ENCODE results near the gene ANKFY1.

The ANKFY1 gene

DNA sequence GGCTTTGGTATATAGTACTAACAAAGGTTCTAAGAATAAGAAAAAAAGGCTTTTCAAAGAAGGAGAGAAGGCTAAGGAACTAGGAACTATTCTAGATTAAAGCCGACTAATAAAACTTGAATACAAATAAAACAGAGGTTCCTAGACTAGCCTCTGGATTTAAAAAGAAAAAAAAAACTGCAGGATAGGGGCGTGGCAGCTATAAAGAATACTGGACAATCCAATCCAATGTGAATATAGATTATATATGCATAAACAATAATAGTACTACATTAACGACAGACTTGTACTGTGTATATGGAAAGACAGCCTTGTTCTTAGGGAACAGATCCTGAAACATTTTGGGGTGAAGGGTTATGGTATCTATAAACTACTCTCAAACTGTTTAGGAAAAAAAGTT is 23.9 kb upstream of the ANKFY1 start:
- TF ChIP-seq, protein P1, sequence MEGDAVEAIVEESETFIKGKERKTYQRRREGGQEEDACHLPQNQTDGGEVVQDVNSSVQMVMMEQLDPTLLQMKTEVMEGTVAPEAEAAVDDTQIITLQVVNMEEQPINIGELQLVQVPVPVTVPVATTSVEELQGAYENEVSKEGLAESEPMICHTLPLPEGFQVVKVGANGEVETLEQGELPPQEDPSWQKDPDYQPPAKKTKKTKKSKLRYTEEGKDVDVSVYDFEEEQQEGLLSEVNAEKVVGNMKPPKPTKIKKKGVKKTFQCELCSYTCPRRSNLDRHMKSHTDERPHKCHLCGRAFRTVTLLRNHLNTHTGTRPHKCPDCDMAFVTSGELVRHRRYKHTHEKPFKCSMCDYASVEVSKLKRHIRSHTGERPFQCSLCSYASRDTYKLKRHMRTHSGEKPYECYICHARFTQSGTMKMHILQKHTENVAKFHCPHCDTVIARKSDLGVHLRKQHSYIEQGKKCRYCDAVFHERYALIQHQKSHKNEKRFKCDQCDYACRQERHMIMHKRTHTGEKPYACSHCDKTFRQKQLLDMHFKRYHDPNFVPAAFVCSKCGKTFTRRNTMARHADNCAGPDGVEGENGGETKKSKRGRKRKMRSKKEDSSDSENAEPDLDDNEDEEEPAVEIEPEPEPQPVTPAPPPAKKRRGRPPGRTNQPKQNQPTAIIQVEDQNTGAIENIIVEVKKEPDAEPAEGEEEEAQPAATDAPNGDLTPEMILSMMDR (IDR thresholded peaks at IDR 0.05; ENCODE audit: low read depth, low read length), result no peak
- H3K27me3 ChIP-seq (ENCODE audit: insufficient read depth, low read depth, severe bottlenecking), result no peaks in the 10 kb centered on the region
- H3K27ac ChIP-seq, result no peak overlapping the region
- H3K36me3 ChIP-seq, result peaks cover 20% of the 10 kb centered on the region
- no peak overlapping the region for H3K4me3 ChIP-seq (ENCODE audit: low read depth, low read length)
- no peaks in the 10 kb centered on the region for H3K9me3 ChIP-seq (ENCODE audit: severe bottlenecking)
- no peak for DNase-seq

GRCh38 chr17:4276514-4276913 is 12.7 kb upstream of the ANKFY1 start:
- no peak overlapping the region for H3K4me3 ChIP-seq (ENCODE audit: low read depth, low read length)
- no peaks in the 10 kb centered on the region for H3K9me3 ChIP-seq (ENCODE audit: severe bottlenecking)
- TF ChIP-seq, protein P1 (IDR thresholded peaks at IDR 0.05; ENCODE audit: low read depth, low read length), result no peak
- H3K27ac ChIP-seq, result no peak overlapping the region
- DNase-seq, result no peak
- H3K36me3 ChIP-seq, result peaks cover 23% of the 10 kb centered on the region
- no peaks in the 10 kb centered on the region for H3K27me3 ChIP-seq (ENCODE audit: insufficient read depth, low read depth, severe bottlenecking)

GRCh38 chr17:4272972-4273368 is 9.2 kb upstream of the ANKFY1 start:
- H3K27ac ChIP-seq, result no peak overlapping the region

GRCh38 chr17:4272213-4272971 is 8.6 kb upstream of the ANKFY1 start:
- no peaks in the 10 kb centered on the region for H3K9me3 ChIP-seq (ENCODE audit: severe bottlenecking)
- no peak for DNase-seq
- H3K36me3 ChIP-seq, result peaks cover 20% of the 10 kb centered on the region
- TF ChIP-seq, protein P1 (IDR thresholded peaks at IDR 0.05; ENCODE audit: low read depth, low read length), result no peak
- no peaks in the 10 kb centered on the region for H3K27me3 ChIP-seq (ENCODE audit: insufficient read depth, low read depth, severe bottlenecking)
- H3K4me3 ChIP-seq (ENCODE audit: low read depth, low read length), result no peak overlapping the region
- H3K27ac ChIP-seq, result no peak overlapping the region

More at GRCh38 chr17:4272972-4273368, 9.2 kb upstream of the ANKFY1 start:
- no peak overlapping the region for H3K4me3 ChIP-seq (ENCODE audit: low read depth, low read length)
- no peak for DNase-seq
- H3K27me3 ChIP-seq (ENCODE audit: insufficient read depth, low read depth, severe bottlenecking), result no peaks in the 10 kb centered on the region
- TF ChIP-seq, protein P1 (IDR thresholded peaks at IDR 0.05; ENCODE audit: low read depth, low read length), result no peak
- H3K36me3 ChIP-seq, result peaks cover 19% of the 10 kb centered on the region
- H3K9me3 ChIP-seq (ENCODE audit: severe bottlenecking), result no peaks in the 10 kb centered on the region

GRCh38 chr17:4270736-4271135 is 7.0 kb upstream of the ANKFY1 start:
- DNase-seq, result no peak
- Histone ChIP-seq H3K36me3 (peaks cover 20% of the 10 kb centered on the region), H3K9me3 (ENCODE audit: severe bottlenecking) (no peaks in the 10 kb centered on the region), H3K27ac (no peak overlapping the region), H3K27me3 (ENCODE audit: insufficient read depth, low read depth, severe bottlenecking) (no peaks in the 10 kb centered on the region), H3K4me3 (ENCODE audit: low read depth, low read length) (no peak overlapping the region)
- TF ChIP-seq, protein P1 (IDR thresholded peaks at IDR 0.05; ENCODE audit: low read depth, low read length), result no peak

DNA sequence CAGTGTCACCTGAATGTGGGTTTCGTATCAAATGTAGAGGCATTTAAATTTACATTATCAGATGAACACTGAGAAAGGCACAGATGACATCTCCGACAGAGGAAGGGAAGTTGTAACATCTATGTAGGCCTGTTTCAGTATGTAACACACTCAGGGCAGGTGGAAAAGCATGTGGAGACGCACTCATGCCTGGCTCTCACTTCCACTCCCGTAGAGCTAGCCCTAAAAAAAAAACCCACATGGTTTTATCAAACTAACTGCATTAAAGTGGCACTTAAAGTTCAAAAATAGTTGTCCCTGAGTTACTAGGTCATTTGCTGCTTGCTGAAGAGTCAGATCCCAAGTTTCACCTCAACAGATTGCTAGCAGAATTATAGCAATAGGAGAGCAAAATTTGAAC is 6.1 kb upstream of the ANKFY1 start:
- H3K9me3 ChIP-seq (ENCODE audit: severe bottlenecking), result no peaks in the 10 kb centered on the region
- TF ChIP-seq, protein P1 (IDR thresholded peaks at IDR 0.05; ENCODE audit: low read depth, low read length), result no peak
- no peak overlapping the region for H3K4me3 ChIP-seq (ENCODE audit: low read depth, low read length)
- peaks cover 20% of the 10 kb centered on the region for H3K36me3 ChIP-seq
- no peak for DNase-seq
- H3K27ac ChIP-seq, result no peak overlapping the region
- no peaks in the 10 kb centered on the region for H3K27me3 ChIP-seq (ENCODE audit: insufficient read depth, low read depth, severe bottlenecking)
